Measurements from ENCODE around the gene PLN.
A peak's percentile ranks its signal among the peaks of the same experiment; 100 is the strongest.

PLN gene

DNA sequence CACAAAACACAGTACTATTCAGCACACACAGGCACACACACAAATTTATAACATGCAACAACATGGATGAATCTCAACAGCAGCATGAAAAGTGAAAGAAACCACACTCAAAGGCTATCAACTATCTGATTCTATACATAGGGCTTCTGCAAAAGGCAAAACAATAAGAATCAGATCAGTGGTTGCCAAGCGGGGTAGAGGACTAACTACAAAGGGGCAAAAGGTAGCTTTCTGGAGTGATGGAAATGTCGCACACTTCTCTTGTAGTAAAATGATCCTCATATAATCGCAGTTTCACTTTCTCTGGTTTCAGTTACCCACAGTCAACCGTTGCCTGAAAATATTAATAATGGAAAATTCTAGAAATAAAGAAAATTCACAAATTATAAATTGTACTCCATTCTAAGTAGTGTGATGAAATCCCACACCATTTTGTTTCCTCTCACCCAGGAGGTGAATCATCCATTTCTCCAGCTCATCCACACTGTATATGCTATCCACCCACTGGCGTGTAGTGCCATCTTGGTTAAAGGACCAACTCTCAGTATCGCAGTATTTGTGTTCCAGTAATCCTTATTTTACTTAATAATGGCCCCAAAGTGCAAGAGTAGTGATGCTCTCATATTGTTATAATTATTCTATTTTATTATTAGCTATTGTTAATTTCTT is 12.8 kb upstream of the PLN start:
- H3K4me3 ChIP-seq (ENCODE audit: low read length): no peak overlapping the region
- peak; percentile 11 for DNase-seq (ENCODE audit: low read depth)
- TF ChIP-seq, protein P1, sequence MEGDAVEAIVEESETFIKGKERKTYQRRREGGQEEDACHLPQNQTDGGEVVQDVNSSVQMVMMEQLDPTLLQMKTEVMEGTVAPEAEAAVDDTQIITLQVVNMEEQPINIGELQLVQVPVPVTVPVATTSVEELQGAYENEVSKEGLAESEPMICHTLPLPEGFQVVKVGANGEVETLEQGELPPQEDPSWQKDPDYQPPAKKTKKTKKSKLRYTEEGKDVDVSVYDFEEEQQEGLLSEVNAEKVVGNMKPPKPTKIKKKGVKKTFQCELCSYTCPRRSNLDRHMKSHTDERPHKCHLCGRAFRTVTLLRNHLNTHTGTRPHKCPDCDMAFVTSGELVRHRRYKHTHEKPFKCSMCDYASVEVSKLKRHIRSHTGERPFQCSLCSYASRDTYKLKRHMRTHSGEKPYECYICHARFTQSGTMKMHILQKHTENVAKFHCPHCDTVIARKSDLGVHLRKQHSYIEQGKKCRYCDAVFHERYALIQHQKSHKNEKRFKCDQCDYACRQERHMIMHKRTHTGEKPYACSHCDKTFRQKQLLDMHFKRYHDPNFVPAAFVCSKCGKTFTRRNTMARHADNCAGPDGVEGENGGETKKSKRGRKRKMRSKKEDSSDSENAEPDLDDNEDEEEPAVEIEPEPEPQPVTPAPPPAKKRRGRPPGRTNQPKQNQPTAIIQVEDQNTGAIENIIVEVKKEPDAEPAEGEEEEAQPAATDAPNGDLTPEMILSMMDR (IDR thresholded peaks at IDR 0.05; ENCODE audit: insufficient read depth, low read depth, low read length, missing control alignments): no peak

DNA sequence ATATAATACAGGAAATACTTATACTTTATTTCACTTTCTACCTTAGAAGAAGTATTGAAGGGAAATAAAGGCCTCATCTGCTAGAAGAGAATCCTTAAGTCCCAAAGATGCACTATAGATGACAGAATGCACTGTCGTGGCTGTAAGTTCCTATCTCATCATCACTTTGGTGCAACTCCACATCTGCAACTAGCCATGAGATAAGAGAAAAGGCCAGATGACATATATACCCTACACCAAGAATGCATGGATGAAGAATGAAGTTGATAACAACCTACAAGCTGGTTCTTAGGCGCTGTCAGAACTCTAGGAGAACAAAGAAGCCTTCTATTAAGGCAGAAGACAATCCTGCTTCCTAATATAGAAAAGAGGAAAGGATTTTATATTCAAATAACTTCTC is 11.6 kb upstream of the PLN start:
- TF ChIP-seq, protein P1 (IDR thresholded peaks at IDR 0.05; ENCODE audit: insufficient read depth, low read depth, low read length, missing control alignments): no peak
- DNase-seq (ENCODE audit: low read depth): no peak

DNA sequence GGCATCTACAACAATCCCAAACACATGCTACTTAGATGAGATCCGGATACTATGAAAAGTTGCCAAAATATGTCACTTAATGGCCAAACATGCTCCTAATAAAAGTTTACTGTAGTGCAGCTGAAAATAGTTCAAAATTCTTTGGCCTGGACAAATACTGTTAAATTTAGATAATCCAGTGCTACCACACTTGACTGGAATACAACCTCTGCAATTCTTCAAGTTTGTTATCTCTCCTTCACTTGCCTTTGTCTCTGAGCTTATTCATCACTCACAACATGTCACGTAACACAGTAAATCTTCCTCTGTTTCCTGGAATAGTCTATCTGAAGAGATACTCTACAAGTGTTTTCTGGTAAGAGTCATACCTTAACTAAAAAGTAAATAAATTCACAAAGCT is 10.5 kb upstream of the PLN start:
- no peak overlapping the region for H3K4me3 ChIP-seq (ENCODE audit: low read length)
- DNase-seq (ENCODE audit: low read depth): no peak
- TF ChIP-seq, protein P1 (IDR thresholded peaks at IDR 0.05; ENCODE audit: insufficient read depth, low read depth, low read length, missing control alignments): no peak

More for the DNA sequence above, 11.6 kb upstream of the PLN start:
- H3K4me3 ChIP-seq (ENCODE audit: low read length): no peak overlapping the region

DNA sequence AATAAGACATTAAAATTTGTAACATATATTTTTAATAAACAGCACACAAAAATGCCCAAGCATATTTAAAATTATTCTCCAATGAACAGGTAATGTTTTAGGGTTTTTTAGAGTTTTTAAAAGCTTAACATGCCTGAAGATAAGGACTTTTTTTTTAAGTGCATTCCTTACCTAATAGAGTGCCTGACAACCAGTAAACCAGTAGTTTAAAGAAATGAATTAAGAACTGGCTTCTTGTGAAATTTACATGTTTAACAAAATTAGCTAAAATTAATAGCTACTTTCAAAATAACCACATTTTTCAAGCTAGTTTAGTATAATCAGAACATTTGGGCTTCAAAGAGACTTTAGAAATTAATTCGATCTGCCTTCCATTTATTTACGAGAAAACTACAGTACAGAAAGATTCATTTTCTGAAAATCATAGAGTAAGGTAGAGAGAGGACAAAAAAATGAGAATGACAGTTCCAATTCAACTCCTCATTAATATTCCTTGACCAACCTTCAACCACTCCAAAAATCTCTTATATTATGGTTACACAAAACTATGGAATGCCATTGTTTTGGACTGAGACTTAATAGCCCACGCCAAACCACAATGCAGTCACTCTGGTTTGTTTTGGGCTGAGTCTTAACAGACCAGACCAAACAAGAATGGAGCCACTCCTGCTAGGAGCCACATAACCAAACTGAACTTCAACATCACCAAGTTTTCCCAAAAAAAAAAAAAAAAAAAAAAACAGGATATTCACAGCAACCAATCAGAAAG is 5.7 kb upstream of the PLN start:
- TF ChIP-seq, protein P1 (IDR thresholded peaks at IDR 0.05; ENCODE audit: insufficient read depth, low read depth, low read length, missing control alignments): no peak

DNA sequence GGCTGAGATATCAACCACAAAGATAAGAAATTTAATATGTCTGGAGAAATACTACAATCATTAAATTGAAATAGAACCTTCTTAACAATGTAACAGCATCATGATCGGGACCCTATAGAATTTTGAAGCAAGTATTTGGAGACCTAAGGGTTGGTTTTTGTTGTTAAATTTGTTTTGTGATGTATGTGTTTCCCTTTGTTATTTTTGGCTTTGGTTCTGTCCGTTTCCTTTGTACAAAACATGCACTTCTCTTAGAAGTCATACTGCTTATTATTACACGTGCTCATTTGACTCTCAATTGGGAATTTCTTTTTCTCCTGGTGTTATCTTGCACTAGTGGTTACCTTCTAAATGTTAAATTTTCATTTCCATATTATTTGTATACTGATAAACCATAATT is 4.0 kb upstream of the PLN start:
- TF ChIP-seq, protein P1 (IDR thresholded peaks at IDR 0.05; ENCODE audit: insufficient read depth, low read depth, low read length, missing control alignments): no peak
- DNase-seq (ENCODE audit: low read depth): no peak
- H3K4me3 ChIP-seq (ENCODE audit: low read length): no peak overlapping the region

More for the DNA sequence above, 5.7 kb upstream of the PLN start:
- peak; percentile 71 for DNase-seq (ENCODE audit: low read depth)
- H3K4me3 ChIP-seq (ENCODE audit: low read length): no peak overlapping the region

DNA sequence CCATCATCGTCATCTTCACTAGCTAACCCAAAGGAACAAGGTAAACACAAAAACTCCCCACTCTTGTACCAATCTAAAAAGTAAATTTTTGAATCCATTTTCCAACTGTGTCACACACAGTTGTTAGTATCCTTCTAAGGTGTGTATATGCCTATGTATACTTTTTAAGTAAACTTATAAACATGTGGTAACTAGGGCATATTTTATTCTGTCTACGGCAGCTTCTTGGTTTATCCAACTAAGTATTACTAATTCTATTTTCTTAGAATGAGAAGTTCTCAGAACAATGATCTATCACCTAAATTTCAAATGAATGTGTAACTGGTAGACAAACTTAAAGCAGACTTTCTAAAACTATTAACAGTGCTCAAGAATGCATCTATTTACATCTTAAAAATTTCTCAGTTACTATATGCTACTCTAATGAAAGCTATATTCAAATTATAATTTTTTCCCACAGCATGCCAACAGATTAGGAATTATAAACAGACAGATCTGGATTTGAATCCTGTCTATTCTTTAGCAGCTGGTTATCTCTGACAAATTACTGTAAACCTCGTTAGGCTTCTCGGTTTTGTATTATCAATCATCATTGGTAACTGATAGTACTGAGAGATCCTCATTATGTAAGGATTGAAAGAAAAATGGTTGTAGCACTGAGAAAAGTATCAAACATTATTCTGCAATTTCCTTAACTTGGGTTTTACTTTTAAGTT is 1.8 kb upstream of the PLN start:
- no peak for DNase-seq (ENCODE audit: low read depth)
- TF ChIP-seq, protein P1 (IDR thresholded peaks at IDR 0.05; ENCODE audit: insufficient read depth, low read depth, low read length, missing control alignments): no peak

More for the DNA sequence above, 1.8 kb upstream of the PLN start:
- H3K4me3 ChIP-seq (ENCODE audit: low read length): no peak overlapping the region

Data from epithelial cell of esophagus (primary cell).